Activated CD8-positive, alpha-beta memory T cell treated with anti-CD3 and anti-CD28 coated beads, Interleukin-2, amount 50 U/mL, for 24 hours (primary cell): ENCODE data around the gene TTC3.

Source experiments
- DNase-seq: peaks from one replicate; pipeline ENCODE4 v3.0.0-alpha.2; 2020; ENCODE audit errors: extremely low read depth

The TTC3 gene

DNA sequence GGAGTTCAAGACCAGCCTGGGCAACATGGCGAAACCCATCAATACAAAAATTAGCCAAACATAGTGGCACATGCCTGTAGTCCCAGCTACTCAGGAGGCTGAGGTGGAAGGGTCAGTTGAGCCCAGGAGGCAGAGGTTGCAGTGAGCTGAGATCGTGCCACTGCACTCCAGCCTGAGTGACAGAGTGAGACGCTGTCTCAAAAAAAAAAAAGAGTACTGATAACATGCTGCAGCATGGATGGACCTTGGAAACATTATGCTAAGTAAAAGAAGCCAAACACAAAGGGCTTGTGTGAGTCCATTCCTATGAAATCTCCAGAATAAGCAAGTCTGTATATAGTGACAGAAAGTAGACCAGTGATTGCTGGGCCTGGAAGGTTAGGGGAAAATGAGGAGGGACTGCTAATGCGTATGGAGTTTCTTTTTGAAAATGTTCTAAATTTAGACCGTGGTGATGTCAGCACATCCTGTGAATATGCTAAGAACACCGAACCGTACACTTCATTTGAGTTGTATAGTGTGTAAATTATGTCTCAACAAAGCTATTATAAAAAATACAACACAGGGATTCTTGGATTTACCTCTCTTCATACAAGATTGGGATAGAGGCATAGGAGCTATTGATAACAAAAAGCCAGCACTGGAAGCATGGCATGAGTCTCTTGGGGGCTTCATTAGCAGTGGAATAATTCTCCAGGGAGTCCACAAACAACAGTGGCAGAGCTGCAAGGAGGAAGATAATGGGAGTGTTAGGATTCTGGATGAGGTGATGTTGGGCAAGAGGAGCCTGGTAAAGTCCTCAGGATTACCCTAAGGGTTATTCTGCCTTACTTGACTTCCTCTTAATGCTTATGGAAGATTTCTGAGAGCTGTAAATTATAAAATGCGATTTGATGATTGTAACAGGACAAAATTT lies 73.5 kb downstream of the TTC3 start:
- no peak for DNase-seq

DNA sequence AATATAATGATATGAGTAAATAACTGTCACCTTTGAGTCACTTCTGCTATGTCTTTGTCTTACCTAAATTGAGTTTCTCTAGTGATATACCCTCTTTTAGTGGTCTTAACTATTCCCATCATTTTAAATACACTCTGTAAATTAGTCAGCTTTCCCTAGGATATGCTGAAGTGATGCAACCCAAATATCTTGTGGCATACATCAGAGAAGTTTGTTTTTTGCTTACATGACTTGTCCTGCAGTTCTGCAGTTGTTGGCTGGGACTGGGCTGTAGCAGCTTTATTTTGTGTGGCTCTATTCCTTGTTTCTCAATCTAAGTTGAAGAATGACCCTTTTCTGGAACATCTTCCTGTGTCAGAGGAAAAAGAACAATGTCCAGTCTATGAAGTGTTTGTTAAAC lies 76.4 kb downstream of the TTC3 start:
- DNase-seq = no peak

DNA sequence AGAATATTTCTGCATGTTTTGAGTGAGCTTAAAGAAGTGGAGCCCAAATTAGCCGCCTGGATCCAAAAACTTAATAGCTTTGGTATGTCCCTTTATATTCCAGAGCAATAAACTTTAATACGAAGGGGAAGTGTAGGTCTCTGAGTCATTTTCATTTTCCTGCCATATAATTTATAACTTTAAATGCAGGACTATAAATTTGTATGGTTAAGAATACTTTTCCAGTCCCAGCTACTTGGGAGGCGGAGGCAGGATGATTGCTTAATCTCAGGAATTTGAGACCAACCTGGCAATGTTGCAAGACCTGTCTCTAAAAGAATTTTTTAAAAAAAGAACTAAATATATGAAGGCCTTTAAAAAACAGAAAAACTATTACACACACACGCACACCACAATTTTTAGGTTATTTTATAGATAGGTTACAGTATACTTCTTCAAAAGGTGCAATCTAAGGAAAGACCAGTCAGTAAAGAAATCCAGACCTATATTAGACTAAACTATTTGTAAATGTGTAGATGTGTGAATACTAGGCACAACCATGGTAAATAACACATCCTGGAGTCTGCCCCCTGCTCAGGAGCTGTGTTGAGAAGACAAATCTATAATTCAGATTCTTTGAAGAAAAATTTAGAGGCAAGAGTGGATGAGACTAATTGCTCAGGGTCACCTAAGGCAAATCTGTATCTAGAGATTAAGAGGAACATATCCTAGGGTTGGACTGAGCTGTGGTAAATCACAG lies 80.3 kb downstream of the TTC3 start:
- DNase-seq = no peak

DNA sequence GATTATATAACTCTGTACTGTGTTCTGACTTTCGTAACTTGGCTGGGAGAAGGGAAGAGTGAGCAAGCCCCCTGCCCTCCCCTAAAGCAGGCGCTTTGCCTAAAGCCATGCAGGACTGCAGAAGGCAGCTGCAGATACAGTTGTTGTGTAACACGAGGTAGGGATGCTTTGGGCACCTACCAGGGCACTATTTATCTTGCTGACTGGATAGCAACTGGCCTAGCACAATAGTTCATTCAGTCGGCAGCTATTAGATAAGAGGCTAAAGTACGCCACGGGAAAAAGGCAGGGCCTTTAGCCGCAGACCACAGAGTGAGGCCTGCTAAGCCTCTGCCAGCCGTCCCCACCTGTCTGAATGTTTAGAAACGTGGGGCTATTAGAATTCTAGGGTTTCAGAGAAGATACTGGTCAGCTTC lies 80.9 kb downstream of the TTC3 start:
- no peak for DNase-seq

DNA sequence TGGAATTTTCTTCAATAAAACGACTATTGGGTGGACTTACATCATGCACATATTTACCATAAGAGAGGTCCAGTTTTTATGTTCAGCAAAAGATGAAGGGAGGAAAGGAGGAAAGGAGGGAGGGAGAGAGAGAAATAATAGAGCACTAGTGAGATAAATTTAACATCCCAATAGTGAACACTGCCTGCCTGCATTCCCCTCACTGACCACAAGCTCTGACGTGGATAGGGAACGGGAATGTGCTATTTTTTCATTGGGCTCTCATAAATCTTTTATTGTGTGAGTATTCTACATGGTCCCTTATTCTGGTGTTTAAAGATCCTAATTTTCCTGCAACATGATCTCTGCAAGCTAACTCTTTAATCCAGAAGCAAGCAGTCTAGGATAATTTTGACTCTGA lies 82.1 kb downstream of the TTC3 start:
- no peak for DNase-seq

DNA sequence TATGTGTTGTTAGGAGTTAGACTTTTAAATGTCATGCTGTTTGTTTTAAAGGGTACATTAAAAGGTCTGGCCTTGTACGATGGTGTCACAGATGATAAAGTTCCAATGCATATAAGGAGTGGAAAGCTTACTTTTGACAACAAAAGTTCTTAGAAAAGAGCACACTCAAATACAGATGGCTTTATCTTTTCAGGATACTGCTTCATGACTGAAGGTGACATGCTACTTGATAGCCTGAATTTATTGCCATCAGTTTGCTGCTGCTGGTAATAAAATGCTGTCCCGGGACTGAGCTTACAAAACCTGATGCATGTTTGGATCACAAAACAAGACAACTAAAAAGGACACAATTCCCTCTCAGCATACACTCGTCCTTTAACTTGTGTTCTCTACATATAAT lies 84.9 kb downstream of the TTC3 start:
- DNase-seq = no peak

DNA sequence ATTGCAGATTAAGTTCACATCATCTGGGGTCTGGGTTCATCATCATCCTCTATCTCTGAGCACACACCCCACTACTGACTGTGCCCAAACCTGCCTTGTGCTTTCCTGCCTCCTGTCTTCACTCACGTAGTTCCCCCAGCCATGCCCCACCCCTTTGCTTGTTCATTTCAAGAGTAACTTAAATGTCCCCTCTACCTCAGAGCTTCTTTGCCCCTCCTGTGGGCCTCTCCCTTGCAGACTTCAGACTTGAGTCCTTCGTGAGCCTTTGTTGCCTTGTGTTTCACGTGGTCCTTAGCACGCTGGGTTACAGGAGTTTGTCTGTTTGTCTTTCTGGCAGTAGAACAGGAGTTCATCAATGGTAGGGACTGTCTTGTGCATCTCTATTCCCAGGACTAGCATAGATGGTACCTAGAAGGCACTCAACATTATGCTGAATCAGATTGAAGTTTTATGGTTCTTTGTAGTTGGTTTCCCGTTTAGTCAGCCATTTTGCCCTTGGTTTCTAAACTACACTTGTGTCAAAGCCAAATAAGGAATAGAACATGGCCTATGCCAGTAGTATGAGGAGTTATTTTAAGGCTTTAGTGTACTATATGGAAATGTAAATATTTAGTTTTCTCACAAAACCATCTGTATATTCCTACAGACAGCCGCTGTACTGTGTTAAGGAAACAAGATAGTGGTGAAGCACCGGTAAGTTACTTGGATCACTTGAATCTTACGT lies 86.2 kb downstream of the TTC3 start:
- DNase-seq = no peak

DNA sequence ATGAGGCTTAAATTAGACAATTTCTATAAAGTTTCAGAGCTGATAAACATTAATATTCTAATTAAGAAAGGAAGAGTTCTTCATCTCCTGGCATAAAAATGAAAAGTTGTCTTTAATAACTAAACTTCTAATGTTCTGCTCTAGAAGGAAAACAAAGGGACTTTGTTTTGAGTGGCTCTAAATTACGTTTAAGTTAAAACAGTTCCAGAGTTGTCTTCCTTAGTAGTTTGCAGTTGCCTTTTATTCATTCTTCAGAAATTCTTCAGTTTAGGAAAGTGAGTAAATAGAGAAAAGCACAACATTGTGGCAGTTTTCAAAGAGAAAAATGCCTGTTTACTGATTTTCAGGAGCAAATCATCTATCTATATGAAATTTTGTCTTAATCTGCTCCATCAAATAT lies 86.9 kb downstream of the TTC3 start:
- no peak for DNase-seq

DNA sequence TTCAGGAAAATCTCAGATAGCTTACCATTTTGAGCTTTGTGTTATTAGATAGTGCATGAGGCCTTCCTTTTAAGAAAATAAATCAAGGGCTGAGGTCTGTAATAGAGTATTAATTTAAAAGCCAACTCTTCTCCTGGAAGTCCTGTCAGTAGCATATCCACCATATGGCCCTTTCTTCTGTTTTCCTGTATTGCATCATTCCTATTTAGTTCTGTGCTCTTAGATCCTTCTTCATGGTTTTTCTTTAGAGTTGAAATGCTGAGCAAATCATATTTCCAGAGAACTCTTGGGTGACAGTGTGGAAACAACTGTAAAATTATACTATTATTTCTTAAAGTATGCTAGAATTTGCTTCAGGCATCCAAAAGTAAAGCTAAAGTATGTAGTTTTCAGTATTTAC lies 91.7 kb downstream of the TTC3 start:
- no peak for DNase-seq

DNA sequence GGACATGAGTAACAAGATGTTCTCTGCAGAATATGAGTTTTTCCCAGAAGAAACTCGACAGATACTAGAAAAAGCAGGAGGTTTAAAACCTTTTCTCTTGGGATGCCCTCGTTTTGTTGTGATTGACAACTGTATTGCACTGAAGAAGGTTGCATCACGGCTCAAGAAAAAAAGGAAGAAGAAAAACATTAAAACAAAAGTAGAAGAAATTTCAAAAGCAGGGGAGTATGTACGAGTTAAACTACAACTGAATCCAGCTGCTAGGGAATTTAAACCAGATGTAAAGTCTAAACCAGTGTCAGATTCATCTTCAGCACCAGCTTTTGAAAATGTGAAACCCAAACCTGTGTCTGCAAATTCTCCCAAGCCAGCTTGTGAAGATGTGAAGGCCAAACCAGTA lies 92.5 kb downstream of the TTC3 start:
- DNase-seq = no peak

DNA sequence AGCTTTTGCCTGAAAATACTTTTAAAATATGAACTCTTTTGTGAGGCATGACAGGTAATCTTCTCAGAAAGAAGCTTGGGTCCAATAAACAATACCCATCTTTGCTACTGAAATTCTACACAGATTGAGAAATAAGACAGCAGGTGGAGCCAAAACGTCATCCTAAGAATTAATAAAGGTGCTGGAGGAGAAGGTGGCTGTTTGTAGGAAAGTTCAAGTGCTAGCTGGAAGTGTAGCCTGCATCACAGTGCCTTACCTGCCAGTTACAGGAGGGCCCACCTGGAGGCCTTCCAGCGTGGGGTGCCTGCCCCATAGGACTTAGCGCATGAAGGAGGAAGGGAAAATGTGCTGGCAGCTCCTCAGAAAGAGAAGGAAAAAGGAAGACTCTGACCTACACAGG lies 93.7 kb downstream of the TTC3 start:
- DNase-seq = no peak

DNA sequence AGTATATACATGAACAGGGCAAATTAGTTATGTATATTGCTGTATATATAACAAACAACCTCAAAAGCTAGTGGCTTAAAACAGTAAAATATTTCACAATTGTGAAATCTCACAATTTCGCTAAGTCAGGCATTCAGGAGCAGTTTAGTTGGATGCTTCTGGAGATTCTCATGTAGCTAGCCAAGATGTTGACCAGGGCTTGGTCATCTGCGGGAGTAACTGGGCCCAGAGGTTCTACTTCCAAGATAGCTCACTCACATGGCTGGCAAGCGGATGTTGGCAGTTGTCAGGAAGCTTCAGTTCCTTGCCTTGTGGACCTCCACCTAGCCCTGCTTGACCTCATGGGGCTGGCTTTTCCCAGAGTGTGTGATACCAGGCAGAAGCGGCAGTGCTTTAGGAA lies 95.6 kb downstream of the TTC3 start:
- DNase-seq = no peak

DNA sequence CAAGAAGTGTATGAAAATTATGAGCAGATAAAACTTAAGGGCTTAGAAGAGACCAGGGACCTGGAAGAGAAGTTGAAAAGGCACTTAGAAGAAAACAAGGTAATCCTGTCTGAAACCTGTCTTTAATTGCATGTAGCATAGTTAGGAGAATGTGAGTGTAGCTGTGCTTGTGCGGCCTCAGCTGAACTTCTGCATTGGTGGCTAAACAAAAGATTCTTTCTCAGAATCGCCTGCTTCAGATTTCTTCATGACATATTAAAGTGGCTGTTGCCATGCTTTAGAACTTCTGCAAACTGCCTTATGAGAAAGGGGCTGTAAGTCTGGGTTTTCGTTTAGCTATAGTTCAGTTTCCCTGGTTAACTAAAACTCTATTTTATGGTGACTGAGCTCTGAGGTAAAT lies 99.6 kb downstream of the TTC3 start:
- no peak for DNase-seq

DNA sequence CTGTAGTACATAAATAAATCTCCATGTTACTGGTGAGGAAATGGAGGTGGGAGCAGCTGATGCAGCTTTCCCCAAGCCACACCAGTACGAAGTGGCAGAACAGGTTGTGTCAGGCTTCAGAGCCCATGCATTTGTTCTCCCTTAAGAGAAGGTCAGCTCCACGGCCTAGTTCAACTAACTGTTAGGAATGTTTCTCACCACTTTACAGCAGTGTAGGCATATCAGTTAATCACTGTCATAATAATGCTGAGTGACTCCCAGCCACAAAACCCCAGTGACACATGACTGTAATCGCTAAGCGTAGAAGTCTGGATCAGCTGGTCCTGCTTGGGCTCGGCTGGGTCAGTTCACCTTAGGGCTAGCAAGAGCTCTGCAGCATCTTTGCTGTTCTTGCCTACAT lies 103.7 kb downstream of the TTC3 start:
- no peak for DNase-seq

DNA sequence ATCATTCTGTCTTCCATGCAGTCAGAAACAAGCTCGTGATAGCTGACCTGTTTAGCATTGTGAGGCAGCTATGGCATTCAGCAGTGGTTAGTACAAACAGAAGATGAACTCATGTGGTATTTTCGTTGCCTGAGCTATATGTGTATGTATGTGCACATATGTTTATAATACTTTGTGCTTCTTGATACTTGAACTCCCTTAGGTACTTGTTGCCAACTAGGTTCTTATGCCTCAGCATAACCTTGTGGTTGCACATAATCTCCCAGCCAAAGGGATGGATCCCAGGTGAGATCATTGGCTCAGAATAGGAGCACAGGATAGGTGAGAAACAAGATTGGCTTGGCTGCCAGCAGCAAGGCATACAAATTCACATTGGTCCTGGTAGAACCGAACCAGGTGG lies 108.0 kb downstream of the TTC3 start:
- DNase-seq = no peak

DNA sequence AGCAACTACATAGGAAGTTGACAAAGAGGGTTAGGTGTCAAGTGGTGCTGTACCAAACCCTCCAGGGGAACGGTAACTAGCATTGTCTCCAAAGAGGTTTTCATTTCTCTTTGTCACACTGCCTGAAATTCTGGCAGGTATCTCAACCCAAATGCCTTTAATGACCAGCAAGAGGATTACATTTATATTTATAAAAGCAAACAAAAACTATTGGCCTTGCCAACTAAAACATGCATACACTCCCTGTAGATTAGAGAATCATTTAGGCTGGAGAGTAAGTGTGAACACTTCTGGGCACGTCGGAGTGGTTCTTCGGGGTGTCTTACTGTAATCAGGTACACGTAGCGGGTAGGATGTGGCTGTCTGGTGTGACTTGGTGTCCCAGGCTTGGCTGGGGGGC lies 109.2 kb downstream of the TTC3 start:
- no peak for DNase-seq

DNA sequence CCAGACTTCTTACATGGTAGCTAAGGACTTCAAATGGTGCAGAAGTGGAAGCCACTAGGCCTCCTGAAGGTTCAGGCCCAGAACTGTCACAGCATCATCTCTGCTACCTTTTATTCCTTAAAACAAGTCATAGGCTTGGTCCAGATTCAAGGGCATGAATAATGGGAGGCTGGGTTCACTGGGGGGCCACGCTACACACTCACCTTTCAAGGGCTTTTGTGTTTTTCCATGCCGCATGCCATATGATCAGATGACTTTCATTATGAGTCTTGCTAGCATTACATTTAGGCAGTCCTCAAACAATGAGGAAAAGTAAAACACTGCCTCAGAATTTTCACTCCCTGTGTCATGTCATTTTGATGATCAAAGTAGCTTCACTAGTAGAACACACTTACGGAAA lies 110.7 kb downstream of the TTC3 start:
- DNase-seq = no peak

DNA sequence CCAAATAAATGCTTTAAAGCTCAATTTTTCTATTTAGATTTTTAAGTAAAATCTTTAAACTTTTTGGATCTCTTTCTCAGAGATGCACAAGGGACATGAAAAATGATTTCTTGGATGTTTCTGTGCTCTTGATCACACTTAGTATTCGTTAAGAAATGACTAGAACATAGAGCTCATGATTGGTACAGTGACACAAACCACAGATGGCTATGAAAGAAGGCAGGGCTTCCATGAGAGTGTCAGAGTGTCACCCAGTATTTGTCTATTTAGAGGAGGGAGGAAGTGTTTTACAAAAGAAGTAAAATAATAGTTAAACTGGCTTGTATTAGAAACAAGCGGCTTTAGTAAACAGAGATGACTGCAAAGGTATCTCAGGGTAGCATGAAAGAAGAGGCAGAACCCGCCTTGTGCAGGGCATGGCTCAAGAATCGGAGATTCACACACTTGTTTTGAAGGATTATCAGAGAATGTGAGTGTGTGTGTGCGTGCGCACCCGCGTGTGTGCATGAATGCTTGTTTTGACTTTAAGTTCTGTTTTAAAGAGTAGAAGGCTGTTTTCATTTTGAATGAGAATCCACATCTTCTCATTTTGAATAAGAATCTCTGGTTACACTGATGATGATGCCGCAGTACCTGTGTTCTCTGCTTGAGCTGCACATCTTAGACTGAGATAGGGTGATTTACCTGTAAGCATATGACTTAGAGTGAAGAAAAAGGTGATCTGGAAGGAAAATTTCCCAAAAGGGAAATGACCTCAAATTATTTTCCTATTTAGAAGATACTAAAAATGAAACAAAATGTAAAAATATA lies 111.9 kb downstream of the TTC3 start:
- DNase-seq = no peak

DNA sequence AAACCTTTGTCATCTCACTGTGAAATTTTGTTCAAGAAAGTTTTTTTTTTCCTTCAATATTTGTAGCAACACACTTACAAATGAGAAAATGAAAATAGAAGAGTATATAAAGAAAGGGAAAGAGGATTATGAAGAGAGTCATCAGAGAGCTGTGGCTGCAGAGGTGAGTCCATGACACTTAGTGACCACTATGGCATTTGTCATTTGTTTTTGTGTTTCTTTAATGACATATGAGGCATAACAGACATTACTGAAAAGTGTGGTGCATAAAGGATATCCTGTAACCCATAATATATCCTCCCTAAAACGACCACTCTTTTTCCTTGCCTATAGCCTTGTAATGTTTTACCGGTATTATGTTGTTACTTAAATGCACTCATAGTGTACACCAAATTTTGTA lies 113.9 kb downstream of the TTC3 start:
- no peak for DNase-seq

DNA sequence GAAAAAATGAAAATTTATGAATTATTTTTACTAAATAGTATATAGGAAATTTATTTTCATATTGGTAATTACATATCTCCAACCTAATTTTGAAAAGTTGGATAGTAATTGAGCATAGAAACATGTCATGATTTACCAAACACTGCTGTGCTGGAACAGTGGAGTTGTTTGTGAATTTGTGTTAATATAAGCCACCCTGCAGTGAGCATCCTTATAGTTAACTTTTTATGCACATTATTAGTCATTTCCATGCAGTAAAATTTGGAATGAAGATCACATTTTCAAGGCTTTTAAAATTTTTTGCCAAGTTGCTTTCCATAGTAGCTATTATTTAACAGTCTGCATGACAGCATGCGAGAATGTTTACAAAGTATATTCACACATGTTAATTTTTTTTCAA lies 115.8 kb downstream of the TTC3 start:
- DNase-seq = no peak

DNA sequence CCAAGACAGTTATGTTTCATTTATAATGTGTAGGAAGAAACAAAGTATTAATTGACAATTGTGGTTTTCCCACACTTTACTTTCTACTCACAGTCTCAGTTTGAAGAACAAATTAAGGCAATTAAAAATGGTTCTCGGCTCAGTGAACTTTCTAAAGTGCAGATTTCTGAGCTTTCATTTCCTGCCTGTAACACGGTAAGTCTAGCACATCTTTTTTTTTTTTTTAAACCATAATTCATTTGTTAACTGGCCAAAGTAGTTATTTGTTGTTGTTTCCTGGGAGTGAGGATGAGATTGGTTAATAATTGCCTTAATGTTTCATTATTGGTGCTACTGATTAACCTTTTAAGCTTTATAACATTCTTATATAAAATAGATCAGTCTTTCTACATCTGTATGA lies 119.0 kb downstream of the TTC3 start:
- DNase-seq = no peak

DNA sequence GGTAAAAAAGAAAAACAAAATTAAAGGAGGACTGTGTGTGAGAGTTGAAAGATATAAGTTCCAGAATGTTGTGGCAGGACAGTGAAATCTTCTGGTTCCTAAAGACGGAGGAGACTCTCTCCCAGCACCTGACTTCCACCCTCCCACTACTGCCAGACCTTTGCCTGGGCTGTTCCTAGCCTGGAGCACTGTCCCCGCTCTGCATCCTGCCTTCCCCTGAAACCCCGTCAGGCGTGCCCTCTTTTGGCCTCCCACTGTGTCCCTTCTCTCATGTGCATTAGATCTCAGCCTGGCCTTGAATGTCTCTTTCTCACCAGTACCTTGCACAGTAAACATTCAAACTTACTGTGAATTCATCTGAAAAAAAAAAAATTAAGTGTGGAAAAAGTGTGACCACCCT lies 120.0 kb downstream of the TTC3 start:
- no peak for DNase-seq
